WTC11 (cell line): Measurements from ENCODE around the gene ZNF624. TPM values are rescaled to one million over a fixed set of nuclear protein-coding genes. Genes with fewer than 3 reads are reported as not detected.

Experiments
- ATAC-seq: fragments of 200-7000 bp; cut with Tn5 transposase; 2 replicates; pipeline ENCODE4 v1.10.0; 2021; ENCODE audit warnings: mild to moderate bottlenecking, moderate library complexity
- CTCF ChIA-PET: fragments of 300-600 bp; sonication (Branson Sonifier 250); formaldehyde crosslinking; loops from one replicate; lab custom pipeline; 2021; ENCODE audit warnings: antibody characterized with exemption; lab: Charles Lee
- POLR2A ChIA-PET: fragments of 350-600 bp; sonication (Branson Sonifier 250); formaldehyde crosslinking; loops from one replicate; lab custom pipeline; 2021; ENCODE audit warnings: antibody characterized with exemption; lab: Charles Lee
- DNase-seq: peaks from one replicate; pipeline ENCODE4 v3.0.0; 2021; ENCODE audit warnings: low spot score
- H3K27ac Mint-ChIP-seq: 2 replicates; pipeline ENCODE4 v1.8.0; 2021; ENCODE audit warnings: mixed read lengths
- H3K27me3 Mint-ChIP-seq: 2 replicates; pipeline ENCODE4 v1.8.0; 2021; ENCODE audit warnings: low read depth, mild to moderate bottlenecking, moderate library complexity, mixed read lengths
- H3K36me3 Mint-ChIP-seq: 2 replicates; pipeline ENCODE4 v1.8.0; 2021; ENCODE audit warnings: mixed read lengths
- H3K4me1 Mint-ChIP-seq: 2 replicates; pipeline ENCODE4 v1.8.0; 2022; ENCODE audit warnings: mixed read lengths
- H3K4me3 Mint-ChIP-seq: 2 replicates; pipeline ENCODE4 v1.8.0; 2021; ENCODE audit warnings: mild to moderate bottlenecking, moderate library complexity, mixed read lengths
- H3K9me3 Mint-ChIP-seq: 2 replicates; pipeline ENCODE4 v1.8.0; 2021; ENCODE audit warnings: mixed read lengths
- ATF1 ChIP-seq: sonication (generic); formaldehyde crosslinking; IDR thresholded peaks from 2 replicates; pipeline ENCODE4 v1.8.1; 2023; ENCODE audit warnings: mild to moderate bottlenecking, moderate library complexity, missing genetic modification reagents
- CREB1 ChIP-seq: sonication (generic); formaldehyde crosslinking; IDR thresholded peaks from 2 replicates; pipeline ENCODE4 v1.8.0; 2023; ENCODE audit warnings: mild to moderate bottlenecking, missing genetic modification reagents
- ELF4 ChIP-seq: sonication (generic); formaldehyde crosslinking; IDR thresholded peaks from 2 replicates; pipeline ENCODE4 v1.8.1; 2022; ENCODE audit warnings: low read depth, mild to moderate bottlenecking, moderate library complexity, missing genetic modification reagents
- ESRRA ChIP-seq: sonication (generic); formaldehyde crosslinking; IDR thresholded peaks from 2 replicates; pipeline ENCODE4 v1.8.1; 2022; ENCODE audit warnings: mild to moderate bottlenecking, missing genetic modification reagents, borderline replicate concordance
- FOXK1 ChIP-seq: sonication (generic); formaldehyde crosslinking; IDR thresholded peaks from 2 replicates; pipeline ENCODE4 v1.8.0; 2022; ENCODE audit warnings: mild to moderate bottlenecking, moderate library complexity, missing genetic modification reagents
- FOXP1 ChIP-seq: sonication (generic); formaldehyde crosslinking; IDR thresholded peaks from 2 replicates; pipeline ENCODE4 v1.8.0; 2022; ENCODE audit warnings: missing genetic modification reagents, mild to moderate bottlenecking, moderate library complexity, borderline replicate concordance
- MAX ChIP-seq: sonication (generic); formaldehyde crosslinking; IDR thresholded peaks from 2 replicates; pipeline ENCODE4 v1.8.0; 2022; ENCODE audit warnings: mild to moderate bottlenecking, missing genetic modification reagents
- MLX ChIP-seq: sonication (generic); formaldehyde crosslinking; IDR thresholded peaks from 2 replicates; pipeline ENCODE4 v1.8.1; 2023; ENCODE audit warnings: mild to moderate bottlenecking, missing genetic modification reagents, moderate library complexity
- NFATC4 ChIP-seq: fragments of 250-450 bp; sonication (Bioruptor Pico); IDR thresholded peaks from 2 replicates; pipeline ENCODE4 v1.9.0; 2021; ENCODE audit warnings: mild to moderate bottlenecking
- NR1H2 ChIP-seq: sonication (generic); formaldehyde crosslinking; IDR thresholded peaks from 2 replicates; pipeline ENCODE4 v1.9.0; 2021; ENCODE audit warnings: mild to moderate bottlenecking, moderate library complexity, missing genetic modification reagents
- NR2C2 ChIP-seq: sonication (generic); formaldehyde crosslinking; IDR thresholded peaks from 2 replicates; pipeline ENCODE4 v1.8.0; 2022; ENCODE audit warnings: mild to moderate bottlenecking, missing genetic modification reagents
- PREB ChIP-seq: sonication (generic); formaldehyde crosslinking; IDR thresholded peaks from 2 replicates; pipeline ENCODE4 v1.8.1; 2022; ENCODE audit warnings: mild to moderate bottlenecking, missing genetic modification reagents, moderate library complexity, borderline replicate concordance
- RELA ChIP-seq: sonication (generic); formaldehyde crosslinking; IDR thresholded peaks from 2 replicates; pipeline ENCODE4 v1.8.1; 2022; ENCODE audit warnings: missing genetic modification reagents, mild to moderate bottlenecking, borderline replicate concordance
- STAT6 ChIP-seq: sonication (generic); formaldehyde crosslinking; conservative IDR thresholded peaks from 2 replicates; pipeline ENCODE4 v1.8.1; 2023; ENCODE audit warnings: mild to moderate bottlenecking, low read depth, missing genetic modification reagents, moderate library complexity
- ZNF121 ChIP-seq: sonication (generic); formaldehyde crosslinking; IDR thresholded peaks from 2 replicates; pipeline ENCODE4 v1.8.0; 2023; ENCODE audit warnings: missing genetic modification reagents
- ZNF232 ChIP-seq: sonication (generic); formaldehyde crosslinking; IDR thresholded peaks from 2 replicates; pipeline ENCODE4 v1.8.0; 2022; ENCODE audit warnings: mild to moderate bottlenecking, missing genetic modification reagents
- ZNF423 ChIP-seq: fragments of 250-450 bp; sonication (Bioruptor Pico); IDR thresholded peaks from 2 replicates; pipeline ENCODE4 v2.1.2; 2022; ENCODE audit warnings: mild to moderate bottlenecking, moderate library complexity
- ZSCAN18 ChIP-seq: fragments of 250-450 bp; sonication (Bioruptor Pico); IDR thresholded peaks from 2 replicates; pipeline ENCODE4 v2.1.2; 2022; ENCODE audit warnings: mild to moderate bottlenecking, moderate library complexity
- total RNA-seq: library from RNA; stranded (reverse); gene quantifications from 3 replicates; pipeline ENCODE4 v1.2.3, GENCODE V29; 2021
- TF ChIP-seq, protein P1 (sequence below): fragments of 250-450 bp; sonication (Bioruptor Pico); IDR thresholded peaks from 2 replicates; pipeline ENCODE4 v1.8.0; 2021; ENCODE audit warnings: mild to moderate bottlenecking

The ZNF624 gene
- total RNA-seq, 1 experiment from 2014 or later: 4.5 TPM

GRCh38 chr17:16583781-16584180 lies 69.9 kb downstream of the ZNF624 start:
- TF ChIP-seq ZNF121: no peak
- no peak for TF ChIP-seq MLX (CRISPR knock-in tag)
- no peak for TF ChIP-seq ZNF423
- TF ChIP-seq, all 79 proteins: peak for 0
- ChIA-PET CTCF (interaction anchor here (0.6 to 3.4 kb wide), 28 partner anchors 9 to 278 kb away, joined by 3 to 32 read pairs (median 4); partner anchors contain the start of genes CCDC144A and ZNF287), POLR2A (interaction anchor here (1.1 kb wide), 1 partner anchor 48 kb away, joined by 4 read pairs; no protein-coding TSS in a partner anchor)
- no peak overlapping the region for H3K27ac Mint-ChIP-seq
- ATAC-seq: no peak
- no peak for DNase-seq
- no peaks in the 10 kb centered on the region for H3K36me3 Mint-ChIP-seq
- peaks cover 65% of the 10 kb centered on the region for H3K27me3 Mint-ChIP-seq
- peak overlapping the region; percentile 73 for H3K4me3 Mint-ChIP-seq
- peaks cover 14% of the 10 kb centered on the region for H3K4me1 Mint-ChIP-seq
- H3K9me3 Mint-ChIP-seq: peaks cover 14% of the 10 kb centered on the region

DNA sequence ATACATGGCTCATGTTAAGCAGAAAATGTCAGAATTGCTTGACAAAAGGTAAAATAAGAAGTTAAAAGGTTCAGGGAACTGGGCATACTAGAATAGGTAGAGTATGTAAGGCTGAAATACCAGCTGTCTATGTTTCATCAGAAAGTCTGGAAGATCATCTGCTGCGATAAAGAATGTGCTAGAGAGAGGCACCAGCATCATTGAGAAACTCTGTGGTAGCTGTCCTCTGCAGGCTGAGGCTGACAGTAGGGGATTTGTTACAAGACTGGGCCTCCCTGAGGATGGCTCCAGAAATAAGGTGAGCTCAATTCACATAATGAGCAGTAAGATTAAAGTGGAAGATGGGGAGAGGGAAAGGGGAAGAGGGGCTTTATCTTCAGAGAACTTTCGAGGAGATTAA lies 80.2 kb downstream of the ZNF624 start:
- Mint-ChIP-seq H3K36me3 (no peaks in the 10 kb centered on the region), H3K27ac (no peak overlapping the region), H3K27me3 (peaks cover 52% of the 10 kb centered on the region), H3K4me3 (no peak overlapping the region), H3K9me3 (no peaks in the 10 kb centered on the region; the same call in 1 of the 2 replicates), H3K4me1 (peaks cover 2% of the 10 kb centered on the region; the same call in 1 of the 2 replicates)
- POLR2A ChIA-PET: no interaction called here
- TF ChIP-seq ZNF232 (CRISPR knock-in tag) (no peak), MAX (CRISPR knock-in tag) (no peak), ELF4 (CRISPR knock-in tag) (no peak), ZNF121 (no peak), RELA (CRISPR knock-in tag) (no peak), STAT6 (no peak), PREB (no peak), ZSCAN18 (CRISPR knock-in tag) (no peak), CREB1 (no peak), NR1H2 (CRISPR knock-in tag) (no peak), FOXK1 (CRISPR knock-in tag) (no peak), ESRRA (CRISPR knock-in tag) (no peak), NFATC4 (CRISPR knock-in tag) (no peak), ATF1 (CRISPR knock-in tag) (no peak), FOXP1 (CRISPR knock-in tag) (no peak), NR2C2 (no peak)
- TF ChIP-seq, protein P1, sequence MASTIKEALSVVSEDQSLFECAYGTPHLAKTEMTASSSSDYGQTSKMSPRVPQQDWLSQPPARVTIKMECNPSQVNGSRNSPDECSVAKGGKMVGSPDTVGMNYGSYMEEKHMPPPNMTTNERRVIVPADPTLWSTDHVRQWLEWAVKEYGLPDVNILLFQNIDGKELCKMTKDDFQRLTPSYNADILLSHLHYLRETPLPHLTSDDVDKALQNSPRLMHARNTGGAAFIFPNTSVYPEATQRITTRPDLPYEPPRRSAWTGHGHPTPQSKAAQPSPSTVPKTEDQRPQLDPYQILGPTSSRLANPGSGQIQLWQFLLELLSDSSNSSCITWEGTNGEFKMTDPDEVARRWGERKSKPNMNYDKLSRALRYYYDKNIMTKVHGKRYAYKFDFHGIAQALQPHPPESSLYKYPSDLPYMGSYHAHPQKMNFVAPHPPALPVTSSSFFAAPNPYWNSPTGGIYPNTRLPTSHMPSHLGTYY (CRISPR knock-in tag): no peak
- ATAC-seq: no peak
- no peak for DNase-seq
- CTCF ChIA-PET: interaction anchor here (4.8 kb wide), 1 partner anchor 16 kb away, joined by 16 read pairs; no protein-coding TSS in a partner anchor

Other genes starting within 250 kb of the ZNF624 start
- 3.5 to 4.9 TPM (median 4.3 TPM) in 3 replicates for gene TRPV2, start 238.3 kb downstream of the ZNF624 start, total RNA-seq
- gene LRRC75A, start 161.7 kb downstream of the ZNF624 start, total RNA-seq: 13.7 to 22.9 TPM (median 14.7 TPM) in 3 replicates
- 5.4 to 8.9 TPM (median 8.1 TPM) in 3 replicates for gene ZNF287, start 84.6 kb downstream of the ZNF624 start, total RNA-seq
- gene CCDC144A, start 36.4 kb upstream of the ZNF624 start, total RNA-seq: 1.6 to 2.6 TPM (median 2.6 TPM) in 3 replicates